ENCODE measurements around the gene FNBP1. TPM values are rescaled to one million over a fixed set of nuclear protein-coding genes. Genes with fewer than 3 reads are reported as not detected.

FNBP1 gene
- total RNA-seq, 1 experiment from 2014 or later = 43.6 TPM

- ChIA-PET CTCF (interaction anchor here (0.6 to 0.7 kb wide), 2 partner anchors 10 to 23 kb away, joined by 3 to 4 read pairs; no protein-coding TSS in a partner anchor), POLR2A (interaction anchor here (0.5 kb wide), 1 partner anchor 113 kb away, joined by 5 read pairs; no protein-coding TSS in a partner anchor)
- no peaks in the 10 kb centered on the region for H3K9me3 Mint-ChIP-seq
- DNase-seq (ENCODE audit: low spot score) (no peak), ATAC-seq (no peak)
- H3K4me3 Mint-ChIP-seq = no peak overlapping the region
- H3K4me1 Mint-ChIP-seq = peaks cover 40% of the 10 kb centered on the region
- H3K36me3 Mint-ChIP-seq = no peaks in the 10 kb centered on the region
- no peaks in the 10 kb centered on the region for H3K27me3 Mint-ChIP-seq (ENCODE audit: low read depth)
- peak overlapping the region; percentile 91 for H3K27ac Mint-ChIP-seq
- TF ChIP-seq ZNF416 (CRISPR knock-in tag; IDR thresholded peaks at IDR 0.05) (no peak), ZBTB21 (CRISPR knock-in tag; IDR thresholded peaks at IDR 0.05; ENCODE audit: borderline replicate concordance) (no peak), PRRX2 (CRISPR knock-in tag; IDR thresholded peaks at IDR 0.05) (no peak), TEAD4 (CRISPR knock-in tag; IDR thresholded peaks at IDR 0.05) (no peak), STAT6 (CRISPR knock-in tag; conservative IDR thresholded peaks at IDR 0.05; ENCODE audit: low read depth) (no peak)
These were observed 7.5 kb upstream of the FNBP1 start for GRCh38 chr9:130050462-130050861.

- Mint-ChIP-seq H3K4me3 (no peak overlapping the region), H3K9me3 (no peaks in the 10 kb centered on the region), H3K27me3 (ENCODE audit: low read depth) (peaks cover under 1% of the 10 kb centered on the region; the same call in 1 of the 2 replicates), H3K36me3 (no peaks in the 10 kb centered on the region), H3K4me1 (peaks cover 41% of the 10 kb centered on the region), H3K27ac (peak overlapping the region; percentile 91)
- no peak for ATAC-seq
- ChIA-PET POLR2A (interaction anchor here (0.5 kb wide), 1 partner anchor 114 kb away, joined by 5 read pairs; no protein-coding TSS in a partner anchor), CTCF (interaction anchor here (0.6 to 0.7 kb wide), 2 partner anchors 10 to 24 kb away, joined by 3 to 4 read pairs; no protein-coding TSS in a partner anchor)
- DNase-seq (ENCODE audit: low spot score) = no peak
- TF ChIP-seq SOX15 (CRISPR knock-in tag; IDR thresholded peaks at IDR 0.05) = no peak
- TF ChIP-seq MLX (CRISPR knock-in tag; IDR thresholded peaks at IDR 0.05) = no peak
- no peak for TF ChIP-seq NR2C2 (CRISPR knock-in tag; IDR thresholded peaks at IDR 0.05)
- TF ChIP-seq USF2 (CRISPR knock-in tag; IDR thresholded peaks at IDR 0.05) = no peak
- no peak for TF ChIP-seq SMAD4 (CRISPR knock-in tag; IDR thresholded peaks at IDR 0.05)
- no peak for TF ChIP-seq IRF2 (CRISPR knock-in tag; IDR thresholded peaks at IDR 0.05; ENCODE audit: borderline replicate concordance, low read depth)
- TF ChIP-seq HMGA2 (CRISPR knock-in tag; IDR thresholded peaks at IDR 0.05) = no peak
- TF ChIP-seq E2F4 (CRISPR knock-in tag; IDR thresholded peaks at IDR 0.05; ENCODE audit: borderline replicate concordance, low read depth) = no peak
- no peak for TF ChIP-seq ESRRA (CRISPR knock-in tag; IDR thresholded peaks at IDR 0.05; ENCODE audit: borderline replicate concordance)
- no peak for TF ChIP-seq NFATC4 (CRISPR knock-in tag; IDR thresholded peaks at IDR 0.05)
- TF ChIP-seq ZNF671 (CRISPR knock-in tag; IDR thresholded peaks at IDR 0.05) = no peak
- TF ChIP-seq AR (CRISPR knock-in tag; IDR thresholded peaks at IDR 0.05) = no peak
- no peak for TF ChIP-seq PRRX2 (CRISPR knock-in tag; IDR thresholded peaks at IDR 0.05)
- no peak for TF ChIP-seq STAT6 (CRISPR knock-in tag; conservative IDR thresholded peaks at IDR 0.05; ENCODE audit: low read depth)
- no peak for TF ChIP-seq ERG (CRISPR knock-in tag; IDR thresholded peaks at IDR 0.05)
These were observed 6.6 kb upstream of the FNBP1 start for GRCh38 chr9:130049431-130050210.
